ENCODE measurements around the gene CPXM2. TPM values are rescaled to one million over a fixed set of nuclear protein-coding genes. Genes with fewer than 3 reads are reported as not detected.

The CPXM2 gene
- total and polyA plus RNA-seq, 4 donors = 0.05 to 0.92 (median 0.44) TPM

GRCh38 chr10:123889821-123890220 lies 1.8 kb downstream of the CPXM2 start:
- no peak for TF ChIP-seq FOXA1 (IDR thresholded peaks at IDR 0.05)
- TF ChIP-seq YY1 (IDR thresholded peaks at IDR 0.05) = no peak
- peaks cover 0 to 7% (median 2%) of the 10 kb centered on the region in 4 donors for H3K27me3 ChIP-seq (ENCODE audit: control insufficient read depth in 4 of 4, insufficient read depth in 4 of 4, low read length in 3 of 4)
- H3K4me3 ChIP-seq (ENCODE audit: low read depth in 1 of 3, low read length in 3 of 3) = no peak overlapping the region
- WGBS = 65% methylated on average over 4 of the region's 4 CpGs
- H3K27ac ChIP-seq (ENCODE audit: low read depth in 1 of 2, low read length in 2 of 2) = no peak overlapping the region
- H3K4me1 ChIP-seq (ENCODE audit: control insufficient read depth in 4 of 4, insufficient read depth in 4 of 4, low read length in 3 of 4) = no peaks in the 10 kb centered on the region
- no peaks in the 10 kb centered on the region for H3K36me3 ChIP-seq (ENCODE audit: control insufficient read depth in 4 of 4, insufficient read depth in 3 of 4, low read depth in 1 of 4, low read length in 3 of 4)
- H3K9ac ChIP-seq (ENCODE audit: low read depth in 1 of 2, low read length in 2 of 2) = no peak overlapping the region
- no peak for DNase-seq (ENCODE audit: low spot score)
- no peaks in the 10 kb centered on the region for H3K9me3 ChIP-seq (ENCODE audit: control insufficient read depth in 4 of 4, low read length in 3 of 4)

- Histone ChIP-seq H3K4me3 (ENCODE audit: low read depth in 1 of 3, low read length in 3 of 3) (no peak overlapping the region), H3K9me3 (ENCODE audit: control insufficient read depth in 4 of 4, low read length in 3 of 4) (no peaks in the 10 kb centered on the region), H3K9ac (ENCODE audit: low read depth in 1 of 2, low read length in 2 of 2) (no peak overlapping the region), H3K27ac (ENCODE audit: low read depth in 1 of 2, low read length in 2 of 2) (no peak overlapping the region), H3K36me3 (ENCODE audit: control insufficient read depth in 4 of 4, insufficient read depth in 3 of 4, low read depth in 1 of 4, low read length in 3 of 4) (no peaks in the 10 kb centered on the region), H3K4me1 (ENCODE audit: control insufficient read depth in 4 of 4, insufficient read depth in 4 of 4, low read length in 3 of 4) (no peaks in the 10 kb centered on the region), H3K27me3 (ENCODE audit: control insufficient read depth in 4 of 4, insufficient read depth in 4 of 4, low read length in 3 of 4) (peaks cover 0 to 7% (median 2%) of the 10 kb centered on the region in 4 donors)
- DNase-seq (ENCODE audit: low spot score) = no peak
- 89% methylated on average over 5 of the region's 5 CpGs for WGBS
- TF ChIP-seq REST (IDR thresholded peaks at IDR 0.05) (no peak), YY1 (IDR thresholded peaks at IDR 0.05) (no peak), GABPA (IDR thresholded peaks at IDR 0.05 in 1 of 2, conservative IDR thresholded peaks at IDR 0.05 in 1 of 2) (no peak), EGR1 (IDR thresholded peaks at IDR 0.05; ENCODE audit: low read depth in 2 of 2) (no peak), ZBTB33 (IDR thresholded peaks at IDR 0.05) (no peak), SP1 (IDR thresholded peaks at IDR 0.05) (no peak), HNF4G (IDR thresholded peaks at IDR 0.05) (no peak), FOXA1 (IDR thresholded peaks at IDR 0.05) (no peak), FOXA2 (IDR thresholded peaks at IDR 0.05) (no peak), NR2F2 (IDR thresholded peaks at IDR 0.05) (no peak), ATF3 (IDR thresholded peaks at IDR 0.05) (no peak), RAD21 (IDR thresholded peaks at IDR 0.05) (no peak), CTCF (IDR thresholded peaks at IDR 0.05; ENCODE audit: low read depth, low read length, missing input control) (no peak), TAF1 (conservative IDR thresholded peaks at IDR 0.05) (no peak), JUND (IDR thresholded peaks at IDR 0.05) (no peak), MAX (IDR thresholded peaks at IDR 0.05) (no peak), HNF4A (conservative IDR thresholded peaks at IDR 0.05) (no peak), RXRA (IDR thresholded peaks at IDR 0.05) (no peak)
These were observed 2.9 kb downstream of the CPXM2 start for GRCh38 chr10:123888751-123889150.
